HCT116 (cell line): ENCODE measurements around the gene TIAM2.

Experiments
- EZH2phosphoT487 ChIP-seq: fragments of 200-600 bp; IDR thresholded peaks from 2 replicates; pipeline ENCODE4 v1.6.1; 2018; ENCODE audit warnings: antibody characterized with exemption, borderline replicate concordance
- FOSL1 ChIP-seq: IDR thresholded peaks from 2 replicates; pipeline ENCODE4 v1.6.1; 2012; ENCODE audit warnings: low read depth
- RAD21 ChIP-seq: IDR thresholded peaks from 2 replicates; pipeline ENCODE4 v1.6.1; 2012; ENCODE audit warnings: low read depth, mild to moderate bottlenecking
- SP1 ChIP-seq: IDR thresholded peaks from 2 replicates; pipeline ENCODE4 v1.6.1; 2012; ENCODE audit warnings: low read depth
- TCF7L2 ChIP-seq: IDR thresholded peaks from 2 replicates; pipeline ENCODE4 v1.7.0; 2011; ENCODE audit warnings: borderline replicate concordance, inconsistent platforms; ENCODE audit not compliant: insufficient read depth, insufficient read length; ENCODE audit errors: extremely low read depth
- YY1 ChIP-seq: IDR thresholded peaks from 2 replicates; pipeline ENCODE4 v1.6.1; 2011; ENCODE audit warnings: low read length, low read depth, moderate library complexity, mild to moderate bottlenecking; ENCODE audit not compliant: insufficient replicate concordance; ENCODE audit errors: extremely low read depth
- TF ChIP-seq, protein P1 (sequence below), 3 experiments: fragments of 200-600 bp in 1 of 3; sonication (generic) in 1 of 3; IDR thresholded peaks in 2 of 3; conservative IDR thresholded peaks in 1 of 3; 2 replicates each; pipeline ENCODE4 v1.5.1; 2012 to 2017; ENCODE audit warnings: low read depth in 2 of 3, low read length in 2 of 3, antibody characterized with exemption in 1 of 3, borderline replicate concordance in 1 of 3, control low read depth in 1 of 3, mild to moderate bottlenecking in 1 of 3, mixed read lengths in 1 of 3, mixed run types in 1 of 3, moderate library complexity in 1 of 3; ENCODE audit not compliant: insufficient read depth in 1 of 3

DNA sequence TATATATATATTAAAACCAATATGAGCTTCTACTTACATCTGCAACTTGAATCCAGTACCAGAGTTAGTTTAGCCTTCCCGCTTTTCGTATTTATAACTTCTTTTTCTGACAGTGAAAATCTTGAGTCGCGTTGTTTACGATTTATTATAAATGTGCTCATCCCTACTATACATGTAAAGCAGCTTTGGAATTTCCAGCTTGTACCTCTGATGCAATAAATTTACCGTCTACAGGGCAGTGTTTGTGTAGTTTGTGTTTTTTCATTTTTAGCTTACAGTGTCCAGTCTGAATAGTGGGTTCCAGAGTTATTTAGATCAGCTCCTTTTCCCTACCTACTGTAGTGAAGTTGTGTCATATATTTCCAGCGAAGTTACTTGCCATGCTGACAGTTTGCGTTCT lies 66.3 kb downstream of the TIAM2 start:
- TF ChIP-seq EZH2phosphoT487 = no peak
- TF ChIP-seq RAD21 = no peak
- TF ChIP-seq SP1 = no peak
- TF ChIP-seq FOSL1 = no peak
- no peak for TF ChIP-seq YY1
- TF ChIP-seq, protein P1, sequence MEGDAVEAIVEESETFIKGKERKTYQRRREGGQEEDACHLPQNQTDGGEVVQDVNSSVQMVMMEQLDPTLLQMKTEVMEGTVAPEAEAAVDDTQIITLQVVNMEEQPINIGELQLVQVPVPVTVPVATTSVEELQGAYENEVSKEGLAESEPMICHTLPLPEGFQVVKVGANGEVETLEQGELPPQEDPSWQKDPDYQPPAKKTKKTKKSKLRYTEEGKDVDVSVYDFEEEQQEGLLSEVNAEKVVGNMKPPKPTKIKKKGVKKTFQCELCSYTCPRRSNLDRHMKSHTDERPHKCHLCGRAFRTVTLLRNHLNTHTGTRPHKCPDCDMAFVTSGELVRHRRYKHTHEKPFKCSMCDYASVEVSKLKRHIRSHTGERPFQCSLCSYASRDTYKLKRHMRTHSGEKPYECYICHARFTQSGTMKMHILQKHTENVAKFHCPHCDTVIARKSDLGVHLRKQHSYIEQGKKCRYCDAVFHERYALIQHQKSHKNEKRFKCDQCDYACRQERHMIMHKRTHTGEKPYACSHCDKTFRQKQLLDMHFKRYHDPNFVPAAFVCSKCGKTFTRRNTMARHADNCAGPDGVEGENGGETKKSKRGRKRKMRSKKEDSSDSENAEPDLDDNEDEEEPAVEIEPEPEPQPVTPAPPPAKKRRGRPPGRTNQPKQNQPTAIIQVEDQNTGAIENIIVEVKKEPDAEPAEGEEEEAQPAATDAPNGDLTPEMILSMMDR (IDR thresholded peaks at IDR 0.05 in 2 of 3, conservative IDR thresholded peaks at IDR 0.05 in 1 of 3; ENCODE audit: borderline replicate concordance in 1 of 3, insufficient read depth in 1 of 3, low read depth in 2 of 3, low read length in 2 of 3) = no peak
- TF ChIP-seq TCF7L2 = no peak
